Kidney epithelial cell (primary cell): ENCODE results near the gene NGF. TPM values are rescaled to one million over a fixed set of nuclear protein-coding genes. Genes with fewer than 3 reads are reported as not detected.

ENCODE experiments used
- DNase-seq: peaks from one replicate; pipeline ENCODE4 v3.0.0-alpha.2; 2010; ENCODE audit warnings: low read depth
- H3K27me3 ChIP-seq: 2 replicates; pipeline ENCODE4 v1.6.0; 2011; ENCODE audit warnings: low read length; ENCODE audit not compliant: control insufficient read depth, insufficient read depth
- H3K36me3 ChIP-seq: 2 replicates; pipeline ENCODE4 v1.5.1; 2011; ENCODE audit warnings: low read length; ENCODE audit not compliant: control insufficient read depth, insufficient read depth
- H3K4me3 ChIP-seq: 2 replicates; pipeline ENCODE4 v1.5.1; 2011; ENCODE audit warnings: low read depth, mild to moderate bottlenecking, control low read depth, low read length
- CTCF ChIP-seq: IDR thresholded peaks from 2 replicates; pipeline ENCODE4 v1.5.1; 2011; ENCODE audit warnings: mild to moderate bottlenecking, moderate library complexity, low read length, control low read depth, inconsistent platforms; ENCODE audit not compliant: insufficient read depth, poor library complexity, severe bottlenecking
- total RNA-seq: library from RNA; depleted of rRNA; stranded (reverse); fragments of >200 nt; gene quantifications from 2 replicates; pipeline ENCODE4 v1.2.3, GENCODE V29; 2015

NGF gene
- total RNA-seq, 1 donor from 2014 or later, result 2.9 TPM

DNA sequence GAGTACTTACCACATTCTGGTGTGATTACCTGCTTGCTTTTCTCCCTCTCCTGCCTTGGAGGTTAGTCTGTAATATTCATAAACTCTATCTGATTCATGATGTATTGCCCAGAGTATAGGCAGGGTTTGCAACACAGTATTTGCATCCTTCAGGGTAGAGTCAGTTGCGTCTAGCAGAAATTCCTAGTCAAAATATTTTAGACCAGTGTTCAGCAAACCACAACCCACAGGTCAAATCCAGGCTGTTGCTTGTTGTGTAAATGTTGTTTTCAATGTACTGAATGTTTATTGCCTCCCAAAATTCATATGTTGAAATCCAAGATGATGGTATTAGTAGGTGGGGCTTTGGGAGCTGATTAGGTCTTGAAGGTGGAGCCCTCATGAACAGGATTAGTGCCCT, 82.9 kb downstream of the NGF start:
- H3K4me3 ChIP-seq, result no peak overlapping the region
- TF ChIP-seq CTCF, result no peak
- no peaks in the 10 kb centered on the region for H3K27me3 ChIP-seq
- no peaks in the 10 kb centered on the region for H3K36me3 ChIP-seq
- no peak for DNase-seq

DNA sequence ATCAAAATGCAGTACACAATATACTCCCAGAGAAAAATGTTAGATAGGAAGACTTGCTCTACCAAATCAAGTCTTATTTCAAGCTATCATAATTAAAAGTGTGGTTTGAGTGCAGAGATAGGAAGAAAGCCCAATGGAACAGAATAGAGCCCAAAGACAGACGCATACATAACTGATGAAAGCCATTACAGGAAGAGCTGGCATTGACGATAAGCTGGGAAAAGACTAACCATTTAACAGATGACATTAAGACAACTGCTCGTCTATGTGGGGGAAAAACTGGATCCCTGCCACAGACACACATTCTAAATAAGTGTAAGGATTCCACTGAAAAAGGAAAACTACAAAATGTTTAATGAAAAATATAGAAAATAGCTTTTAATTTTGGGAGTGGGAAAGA, 85.5 kb downstream of the NGF start:
- no peak for TF ChIP-seq CTCF
- no peak for DNase-seq
- no peak overlapping the region for H3K4me3 ChIP-seq
- no peaks in the 10 kb centered on the region for H3K36me3 ChIP-seq
- no peaks in the 10 kb centered on the region for H3K27me3 ChIP-seq

GRCh38 chr1:115251856-115252255, 86.2 kb downstream of the NGF start:
- TF ChIP-seq CTCF, result no peak
- no peaks in the 10 kb centered on the region for H3K36me3 ChIP-seq
- H3K27me3 ChIP-seq, result no peaks in the 10 kb centered on the region
- no peak overlapping the region for H3K4me3 ChIP-seq
- peak; percentile 56 for DNase-seq

- Histone ChIP-seq H3K27me3 (no peaks in the 10 kb centered on the region), H3K36me3 (no peaks in the 10 kb centered on the region), H3K4me3 (no peak overlapping the region)
- no peak for TF ChIP-seq CTCF
- no peak for DNase-seq
Measured at GRCh38 chr1:115251340-115251748, 86.7 kb downstream of the NGF start.

DNA sequence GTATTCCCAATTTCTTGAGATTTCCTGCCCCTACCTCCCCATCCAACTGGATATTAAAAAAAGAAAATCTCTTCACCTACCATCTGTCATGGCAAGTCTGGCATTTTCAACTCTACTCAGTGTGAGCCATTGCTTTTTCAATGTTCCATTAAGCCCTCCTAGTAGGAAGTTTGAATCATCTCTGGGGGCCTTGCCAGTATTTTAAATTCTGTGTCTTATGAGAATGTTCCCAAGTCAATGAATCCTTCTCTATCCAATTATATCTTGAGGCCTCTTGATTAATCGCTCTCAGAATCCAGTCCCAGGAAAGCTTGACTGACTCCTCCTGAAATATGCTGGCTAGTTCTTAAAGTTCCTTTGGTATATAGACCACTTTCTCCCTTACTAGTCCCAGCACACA, 91.5 kb downstream of the NGF start:
- H3K27me3 ChIP-seq, result no peaks in the 10 kb centered on the region
- no peak for DNase-seq
- H3K4me3 ChIP-seq, result no peak overlapping the region
- H3K36me3 ChIP-seq, result no peaks in the 10 kb centered on the region
- no peak for TF ChIP-seq CTCF

DNA sequence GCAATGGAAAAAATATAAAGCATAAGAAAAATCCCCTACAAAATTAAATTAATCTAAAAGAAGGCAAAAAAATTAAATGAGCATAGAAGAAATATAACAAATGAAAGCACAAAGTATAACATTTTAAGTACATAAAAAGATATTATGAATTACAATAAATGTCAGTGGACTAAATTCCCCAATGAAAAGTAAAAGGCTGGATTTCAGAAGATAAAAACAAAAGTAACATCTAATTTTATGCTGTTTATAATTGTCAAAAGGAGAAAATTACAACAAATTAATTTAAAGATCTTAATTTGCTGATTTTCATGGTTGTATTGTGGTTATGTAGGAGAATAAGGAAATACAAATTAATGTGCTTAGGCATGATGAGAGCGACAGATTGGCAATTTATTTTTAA, 92.8 kb downstream of the NGF start:
- H3K27me3 ChIP-seq, result no peaks in the 10 kb centered on the region
- no peak overlapping the region for H3K4me3 ChIP-seq
- no peak for TF ChIP-seq CTCF
- H3K36me3 ChIP-seq, result no peaks in the 10 kb centered on the region
- no peak for DNase-seq
